ENCODE measurements around the gene ERP29.
A peak's percentile ranks its signal among the peaks of the same experiment; 100 is the strongest.
"Not testable (repeated sequence)": the region's sequence is repeated elsewhere in the genome, so short reads cannot be mapped to it uniquely, and the experiment has no call there.

The ERP29 gene

GRCh38 chr12:112012775-112013600 is at the start of gene ERP29, which contains the start of gene TMEM116:
TSS of gene ERP29 (plus strand) at chr12:112013426. CDS start at chr12:112013466, 40 bp downstream.
TSS of gene TMEM116 (minus strand) at chr12:112013165. CDS start at chr12:112005270, 7,895 bp downstream.
- peak; percentile 100 for DNase-seq (ENCODE audit: extremely low read depth in 1 of 2, low read depth in 1 of 2)

GRCh38 chr12:111964935-111965334 is 48.3 kb upstream of the ERP29 start:
- no peak for DNase-seq (ENCODE audit: extremely low read depth in 1 of 2, low read depth in 1 of 2)

- DNase-seq (ENCODE audit: extremely low read depth in 1 of 2, low read depth in 1 of 2) = no peak
Observed at GRCh38 chr12:111971800-111972199, 41.4 kb upstream of the ERP29 start.

GRCh38 chr12:111975161-111975931 is 37.9 kb upstream of the ERP29 start:
- no peak for DNase-seq (ENCODE audit: extremely low read depth in 1 of 2, low read depth in 1 of 2)

GRCh38 chr12:111976291-111976690 is 36.9 kb upstream of the ERP29 start:
- no peak for DNase-seq (ENCODE audit: extremely low read depth in 1 of 2, low read depth in 1 of 2)

GRCh38 chr12:111976860-111977259 is 36.4 kb upstream of the ERP29 start:
- no peak for DNase-seq (ENCODE audit: extremely low read depth in 1 of 2, low read depth in 1 of 2)

- DNase-seq (ENCODE audit: extremely low read depth in 1 of 2, low read depth in 1 of 2) = no peak
Observed at GRCh38 chr12:111978545-111978944, 34.7 kb upstream of the ERP29 start.

- no peak for DNase-seq (ENCODE audit: extremely low read depth in 1 of 2, low read depth in 1 of 2)
Observed at GRCh38 chr12:111980598-111980997, 32.6 kb upstream of the ERP29 start.

- no peak for DNase-seq (ENCODE audit: extremely low read depth in 1 of 2, low read depth in 1 of 2)
Observed at GRCh38 chr12:111981987-111982386, 31.2 kb upstream of the ERP29 start.

- no peak for DNase-seq (ENCODE audit: extremely low read depth in 1 of 2, low read depth in 1 of 2)
Observed at GRCh38 chr12:111984820-111985219, 28.4 kb upstream of the ERP29 start.

- no peak for DNase-seq (ENCODE audit: extremely low read depth in 1 of 2, low read depth in 1 of 2)
Observed at GRCh38 chr12:111991535-111991934, 21.7 kb upstream of the ERP29 start.

- DNase-seq (ENCODE audit: extremely low read depth in 1 of 2, low read depth in 1 of 2) = no peak
Observed at GRCh38 chr12:111991946-111992345, 21.3 kb upstream of the ERP29 start.

- no peak for DNase-seq (ENCODE audit: extremely low read depth in 1 of 2, low read depth in 1 of 2)
Observed at GRCh38 chr12:111992464-111992863, 20.8 kb upstream of the ERP29 start.

GRCh38 chr12:111993292-111994150 is 19.7 kb upstream of the ERP29 start:
- no peak for DNase-seq (ENCODE audit: extremely low read depth in 1 of 2, low read depth in 1 of 2)

- not testable (repeated sequence) for DNase-seq (ENCODE audit: extremely low read depth in 1 of 2, low read depth in 1 of 2)
Observed at GRCh38 chr12:111994211-111995111, 18.8 kb upstream of the ERP29 start.

- no peak for DNase-seq (ENCODE audit: extremely low read depth in 1 of 2, low read depth in 1 of 2)
Observed at GRCh38 chr12:111995782-111996480, 17.3 kb upstream of the ERP29 start.

- no peak for DNase-seq (ENCODE audit: extremely low read depth in 1 of 2, low read depth in 1 of 2)
Observed at GRCh38 chr12:111997300-111997699, 15.9 kb upstream of the ERP29 start.

- no peak for DNase-seq (ENCODE audit: extremely low read depth in 1 of 2, low read depth in 1 of 2)
Observed at GRCh38 chr12:111998015-111998414, 15.2 kb upstream of the ERP29 start.

- not testable (repeated sequence) for DNase-seq (ENCODE audit: extremely low read depth in 1 of 2, low read depth in 1 of 2)
Observed at GRCh38 chr12:111999129-111999528, 14.1 kb upstream of the ERP29 start.
